ENCODE data around the gene COL27A1. TPM values are rescaled to one million over a fixed set of nuclear protein-coding genes. Genes with fewer than 3 reads are reported as not detected.

The COL27A1 gene
- total RNA-seq, 1 donor from 2014 or later = 65.1 TPM

- DNase-seq (ENCODE audit: extremely low spot score, unreplicated experiment) = no peak
- Mint-ChIP-seq H3K4me3 (no peak overlapping the region), H3K27ac (no peak overlapping the region), H3K27me3 (peaks cover 22% of the 10 kb centered on the region), H3K36me3 (no peaks in the 10 kb centered on the region), H3K4me1 (ENCODE audit: unreplicated experiment) (peaks cover 14% of the 10 kb centered on the region), H3K9me3 (no peaks in the 10 kb centered on the region)
- no peak for TF ChIP-seq CTCF (conservative IDR thresholded peaks at IDR 0.05)
Observed at GRCh38 chr9:114151426-114151956, 3.8 kb upstream of the COL27A1 start.

- DNase-seq (ENCODE audit: extremely low spot score, unreplicated experiment) = no peak
- TF ChIP-seq CTCF (conservative IDR thresholded peaks at IDR 0.05) = peak; percentile 53
- H3K4me1 Mint-ChIP-seq (ENCODE audit: unreplicated experiment) = peaks cover 31% of the 10 kb centered on the region
- no peaks in the 10 kb centered on the region for H3K36me3 Mint-ChIP-seq
- peaks cover 28% of the 10 kb centered on the region for H3K27me3 Mint-ChIP-seq
- H3K27ac Mint-ChIP-seq = peak overlapping the region; percentile 49
- H3K4me3 Mint-ChIP-seq = peak overlapping the region; percentile 93
- no peaks in the 10 kb centered on the region for H3K9me3 Mint-ChIP-seq
Observed at GRCh38 chr9:114153761-114154599, 1.4 kb upstream of the COL27A1 start.

GRCh38 chr9:114154600-114155102 is 686 bp upstream of the COL27A1 start:
- TF ChIP-seq CTCF (conservative IDR thresholded peaks at IDR 0.05) = no peak
- peaks cover 28% of the 10 kb centered on the region for H3K27me3 Mint-ChIP-seq
- no peaks in the 10 kb centered on the region for H3K36me3 Mint-ChIP-seq
- peak overlapping the region; percentile 93 for H3K4me3 Mint-ChIP-seq
- peak overlapping the region; percentile 49 for H3K27ac Mint-ChIP-seq
- H3K4me1 Mint-ChIP-seq (ENCODE audit: unreplicated experiment) = peaks cover 38% of the 10 kb centered on the region
- H3K9me3 Mint-ChIP-seq = no peaks in the 10 kb centered on the region
- DNase-seq (ENCODE audit: extremely low spot score, unreplicated experiment) = no peak

- Mint-ChIP-seq H3K4me3 (peak overlapping the region; percentile 96), H3K4me1 (ENCODE audit: unreplicated experiment) (peaks cover 41% of the 10 kb centered on the region), H3K27me3 (peaks cover 28% of the 10 kb centered on the region), H3K36me3 (no peaks in the 10 kb centered on the region), H3K27ac (peak overlapping the region; percentile 62), H3K9me3 (no peaks in the 10 kb centered on the region)
- no peak for DNase-seq (ENCODE audit: extremely low spot score, unreplicated experiment)
- TF ChIP-seq CTCF (conservative IDR thresholded peaks at IDR 0.05) = no peak
Observed at GRCh38 chr9:114155995-114156656, 789 bp downstream of the COL27A1 start.

GRCh38 chr9:114156657-114157421 is 1.5 kb downstream of the COL27A1 start:
- TF ChIP-seq CTCF (conservative IDR thresholded peaks at IDR 0.05) = no peak
- peaks cover 28% of the 10 kb centered on the region for H3K27me3 Mint-ChIP-seq
- peak overlapping the region; percentile 96 for H3K4me3 Mint-ChIP-seq
- no peaks in the 10 kb centered on the region for H3K9me3 Mint-ChIP-seq
- DNase-seq (ENCODE audit: extremely low spot score, unreplicated experiment) = no peak
- peaks cover 42% of the 10 kb centered on the region for H3K4me1 Mint-ChIP-seq (ENCODE audit: unreplicated experiment)
- H3K36me3 Mint-ChIP-seq = no peaks in the 10 kb centered on the region
- H3K27ac Mint-ChIP-seq = peak overlapping the region; percentile 62

All from type B pancreatic cell (in vitro differentiated cells).